OCI-LY3 (cell line): ENCODE results near the gene BCL2L12.

Experiments
- H2AFZ ChIP-seq: fragments of 200-600, 300-600 bp; shearing (Covaris generic); 2 replicates; pipeline ENCODE4 v1.6.0; 2014; ENCODE audit warnings: antibody characterized with exemption, low read depth, low read length
- H3K27ac ChIP-seq: fragments of 200-600, 300-600 bp; sonication (generic); 2 replicates; pipeline ENCODE4 v1.5.1; 2014; ENCODE audit warnings: mild to moderate bottlenecking, low read length, moderate library complexity, mixed read lengths
- H3K27me3 ChIP-seq: fragments of 200-600, 300-600 bp; sonication (generic); 2 replicates; pipeline ENCODE4 v1.6.1; 2014; ENCODE audit warnings: low read depth, low read length, mixed read lengths
- H3K36me3 ChIP-seq: fragments of 200-600, 300-600 bp; sonication (generic); replicated peaks from 2 replicates; pipeline ENCODE3; 2014; ENCODE audit warnings: low read depth, low read length, mixed read lengths
- H3K4me1 ChIP-seq: fragments of 300-600, 200-600 bp; sonication (generic); 2 replicates; pipeline ENCODE4 v1.6.1; 2014; ENCODE audit warnings: low read length, mixed read lengths
- H3K4me2 ChIP-seq: fragments of 200-600, 300-600 bp; sonication (generic); 2 replicates; pipeline ENCODE4 v1.6.1; 2014; ENCODE audit warnings: low read length, mixed read lengths
- H3K4me3 ChIP-seq: fragments of 300-600, 200-600 bp; sonication (generic); 2 replicates; pipeline ENCODE4 v1.5.1; 2014; ENCODE audit warnings: antibody characterized with exemption, mild to moderate bottlenecking, low read length, moderate library complexity
- H3K79me2 ChIP-seq: fragments of 300-600, 200-600 bp; shearing (Covaris generic); 2 replicates; pipeline ENCODE4 v1.6.1; 2014; ENCODE audit warnings: mild to moderate bottlenecking, low read length, mixed read lengths
- H3K9ac ChIP-seq: fragments of 300-600, 200-600 bp; shearing (Covaris generic); 2 replicates; pipeline ENCODE4 v1.6.0; 2014; ENCODE audit warnings: mild to moderate bottlenecking, low read length, moderate library complexity
- H3K9me3 ChIP-seq: fragments of 200-600, 300-600 bp; shearing (Covaris generic); 2 replicates; pipeline ENCODE4 v1.6.1; 2014; ENCODE audit warnings: low read length, mixed read lengths; ENCODE audit not compliant: insufficient read depth
- H4K20me1 ChIP-seq: fragments of 200-600, 300-600 bp; sonication (generic); 2 replicates; pipeline ENCODE4 v1.6.1; 2016; ENCODE audit warnings: low read length, mixed read lengths; ENCODE audit not compliant: insufficient read depth
- EZH2phosphoT487 ChIP-seq: fragments of 200-600 bp; shearing (Covaris generic); IDR thresholded peaks from 2 replicates; pipeline ENCODE4 v1.6.1; 2018; ENCODE audit warnings: antibody characterized with exemption, mixed run types, low read depth
- TF ChIP-seq, protein P1 (sequence below): fragments of 200-600, 300-600 bp; sonication (generic); IDR thresholded peaks from 2 replicates; pipeline ENCODE4 v1.5.1; 2014; ENCODE audit warnings: antibody characterized with exemption, low read length, low read depth

BCL2L12 gene

DNA sequence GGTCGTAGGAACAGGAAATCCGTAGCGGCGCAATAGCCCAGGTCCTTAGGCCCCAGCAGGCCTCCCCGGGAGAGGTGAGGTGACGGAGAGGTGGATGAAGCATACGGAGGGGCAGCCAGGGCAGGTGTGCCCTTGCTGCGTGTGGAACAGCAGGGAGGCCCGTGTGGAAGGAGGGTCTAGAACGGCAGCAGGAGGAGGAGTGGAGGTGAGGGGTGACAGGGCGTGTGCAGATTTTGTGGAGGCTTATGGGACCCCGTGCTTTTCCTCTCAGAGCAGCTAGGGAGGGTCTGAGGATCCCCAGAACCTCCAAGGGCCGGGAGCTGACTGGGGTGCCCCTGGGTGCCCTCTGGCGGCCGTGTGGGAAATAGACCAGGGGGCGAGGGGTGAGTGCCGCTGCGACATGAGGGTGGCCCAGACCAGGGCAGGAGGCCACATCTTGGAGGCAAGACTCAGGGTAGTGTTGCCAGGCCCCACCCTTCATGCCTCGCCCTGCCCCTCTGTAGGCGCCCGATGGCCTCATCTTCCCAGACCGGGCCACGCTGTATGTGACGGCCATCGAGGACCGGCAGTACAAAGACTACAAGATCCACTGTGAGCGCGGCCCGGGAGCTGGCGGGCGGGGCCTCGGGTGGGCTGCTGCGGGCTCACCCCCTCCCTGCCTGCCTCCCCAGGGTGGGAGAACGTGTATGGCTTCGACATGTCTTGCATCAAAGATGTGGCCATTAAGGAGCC, 18.7 kb downstream of the BCL2L12 start:
- H3K79me2 ChIP-seq, result peaks cover 63% of the 10 kb centered on the region
- H3K27me3 ChIP-seq, result no peaks in the 10 kb centered on the region
- no peak overlapping the region for H3K4me2 ChIP-seq
- peaks cover 52% of the 10 kb centered on the region for H3K4me1 ChIP-seq
- H3K9ac ChIP-seq, result no peak overlapping the region
- TF ChIP-seq, protein P1, sequence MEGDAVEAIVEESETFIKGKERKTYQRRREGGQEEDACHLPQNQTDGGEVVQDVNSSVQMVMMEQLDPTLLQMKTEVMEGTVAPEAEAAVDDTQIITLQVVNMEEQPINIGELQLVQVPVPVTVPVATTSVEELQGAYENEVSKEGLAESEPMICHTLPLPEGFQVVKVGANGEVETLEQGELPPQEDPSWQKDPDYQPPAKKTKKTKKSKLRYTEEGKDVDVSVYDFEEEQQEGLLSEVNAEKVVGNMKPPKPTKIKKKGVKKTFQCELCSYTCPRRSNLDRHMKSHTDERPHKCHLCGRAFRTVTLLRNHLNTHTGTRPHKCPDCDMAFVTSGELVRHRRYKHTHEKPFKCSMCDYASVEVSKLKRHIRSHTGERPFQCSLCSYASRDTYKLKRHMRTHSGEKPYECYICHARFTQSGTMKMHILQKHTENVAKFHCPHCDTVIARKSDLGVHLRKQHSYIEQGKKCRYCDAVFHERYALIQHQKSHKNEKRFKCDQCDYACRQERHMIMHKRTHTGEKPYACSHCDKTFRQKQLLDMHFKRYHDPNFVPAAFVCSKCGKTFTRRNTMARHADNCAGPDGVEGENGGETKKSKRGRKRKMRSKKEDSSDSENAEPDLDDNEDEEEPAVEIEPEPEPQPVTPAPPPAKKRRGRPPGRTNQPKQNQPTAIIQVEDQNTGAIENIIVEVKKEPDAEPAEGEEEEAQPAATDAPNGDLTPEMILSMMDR, result peak; percentile 64
- TF ChIP-seq EZH2phosphoT487, result no peak
- no peak overlapping the region for H2AFZ ChIP-seq
- H3K9me3 ChIP-seq, result no peaks in the 10 kb centered on the region
- H4K20me1 ChIP-seq, result peaks cover 87% of the 10 kb centered on the region
- H3K36me3 ChIP-seq, result peaks cover 81% of the 10 kb centered on the region
- no peak overlapping the region for H3K4me3 ChIP-seq
- no peak overlapping the region for H3K27ac ChIP-seq

DNA sequence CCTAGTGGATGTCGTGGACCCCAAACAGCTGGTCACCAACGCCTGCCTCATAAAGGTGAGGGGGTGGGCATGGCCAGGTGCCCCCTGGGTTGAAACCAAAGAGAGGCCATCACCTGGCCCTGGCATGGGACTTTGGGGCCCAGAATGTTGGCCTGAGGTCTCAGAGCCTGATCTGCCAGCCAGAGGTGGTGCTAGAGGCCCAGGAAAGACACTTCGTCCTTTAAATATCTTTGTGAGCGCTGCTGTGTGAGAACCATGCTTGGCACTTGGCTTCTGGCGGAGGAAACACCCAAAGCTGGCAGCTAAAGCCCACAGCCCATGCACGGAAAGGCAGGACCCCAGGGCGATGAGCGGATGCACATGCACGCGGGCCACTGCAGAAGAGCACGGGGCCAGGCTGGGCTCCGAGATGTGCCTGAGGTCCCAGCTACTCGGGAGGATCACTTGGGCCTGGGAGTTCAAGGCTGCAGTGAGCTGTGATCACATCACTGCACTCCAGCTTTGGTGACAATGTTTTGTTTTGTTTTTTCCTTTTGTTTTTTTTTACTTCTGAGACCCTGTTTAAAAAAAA, 19.3 kb downstream of the BCL2L12 start:
- Histone ChIP-seq H3K4me2 (no peak overlapping the region), H3K9me3 (no peaks in the 10 kb centered on the region), H3K36me3 (peaks cover 83% of the 10 kb centered on the region), H2AFZ (no peak overlapping the region), H3K79me2 (peaks cover 57% of the 10 kb centered on the region), H3K9ac (no peak overlapping the region), H3K27ac (no peak overlapping the region), H3K27me3 (no peaks in the 10 kb centered on the region), H3K4me3 (no peak overlapping the region), H3K4me1 (peaks cover 45% of the 10 kb centered on the region), H4K20me1 (peaks cover 84% of the 10 kb centered on the region)
- no peak for TF ChIP-seq EZH2phosphoT487
- TF ChIP-seq, protein P1, result no peak

DNA sequence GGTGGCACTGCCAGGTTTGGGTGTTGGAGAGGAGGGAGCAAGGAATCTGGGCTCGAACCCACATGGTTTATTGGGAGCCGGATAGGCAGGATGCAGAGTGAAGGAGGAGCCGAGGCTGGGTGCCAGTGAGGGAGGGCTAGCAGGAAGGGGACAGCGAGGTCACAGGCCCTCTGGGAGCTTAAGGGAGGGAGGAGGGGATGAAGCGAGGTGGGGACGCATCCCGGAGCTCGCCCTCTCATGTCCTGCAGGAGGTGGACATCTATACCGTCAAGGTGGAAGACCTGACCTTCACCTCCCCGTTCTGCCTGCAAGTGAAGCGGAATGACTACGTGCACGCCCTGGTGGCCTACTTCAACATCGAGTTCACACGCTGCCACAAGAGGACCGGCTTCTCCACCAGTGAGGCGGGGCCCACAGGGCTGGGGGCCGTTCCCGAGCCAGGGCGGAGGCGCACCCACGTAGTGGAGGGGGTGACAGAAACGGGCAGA, 20.2 kb downstream of the BCL2L12 start:
- Histone ChIP-seq H2AFZ (no peak overlapping the region), H3K4me1 (peaks cover 38% of the 10 kb centered on the region), H3K27me3 (no peaks in the 10 kb centered on the region), H3K9ac (no peak overlapping the region), H3K36me3 (peaks cover 88% of the 10 kb centered on the region), H3K9me3 (no peaks in the 10 kb centered on the region), H3K79me2 (peaks cover 48% of the 10 kb centered on the region), H4K20me1 (peaks cover 80% of the 10 kb centered on the region), H3K4me2 (no peak overlapping the region), H3K27ac (no peak overlapping the region), H3K4me3 (no peak overlapping the region)
- TF ChIP-seq, protein P1, result no peak
- no peak for TF ChIP-seq EZH2phosphoT487

DNA sequence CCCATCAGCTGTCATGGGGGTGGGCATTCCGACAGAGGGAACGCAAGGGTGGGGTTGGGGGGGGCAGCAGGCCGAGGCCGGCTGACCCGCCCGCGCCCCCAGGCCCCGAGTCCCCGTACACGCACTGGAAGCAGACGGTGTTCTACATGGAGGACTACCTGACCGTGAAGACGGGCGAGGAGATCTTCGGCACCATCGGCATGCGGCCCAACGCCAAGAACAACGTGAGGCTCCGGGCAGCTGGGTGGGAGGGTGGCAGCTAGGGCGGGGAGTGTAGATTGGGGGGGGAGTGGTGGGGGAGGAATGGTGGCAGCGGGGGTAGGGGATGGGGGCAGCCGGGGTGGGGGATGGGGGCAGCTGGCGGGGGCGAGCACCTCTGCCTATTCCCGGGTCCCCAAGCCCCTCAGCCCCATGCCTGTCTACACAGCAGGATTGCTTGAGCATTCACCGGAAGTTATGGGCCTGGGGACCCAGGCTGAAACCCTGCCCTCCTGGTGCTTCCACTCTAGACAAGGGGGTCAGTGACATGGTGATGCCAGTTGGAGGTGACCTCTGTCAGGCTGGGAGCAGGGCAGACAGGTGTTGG, 20.9 kb downstream of the BCL2L12 start:
- peaks cover 75% of the 10 kb centered on the region for H4K20me1 ChIP-seq
- H3K4me3 ChIP-seq, result no peak overlapping the region
- no peaks in the 10 kb centered on the region for H3K9me3 ChIP-seq
- peaks cover 85% of the 10 kb centered on the region for H3K36me3 ChIP-seq
- H3K79me2 ChIP-seq, result peaks cover 42% of the 10 kb centered on the region
- TF ChIP-seq, protein P1, result no peak
- no peak for TF ChIP-seq EZH2phosphoT487
- no peaks in the 10 kb centered on the region for H3K27me3 ChIP-seq
- H3K4me2 ChIP-seq, result no peak overlapping the region
- H2AFZ ChIP-seq, result no peak overlapping the region
- no peak overlapping the region for H3K9ac ChIP-seq
- peaks cover 32% of the 10 kb centered on the region for H3K4me1 ChIP-seq
- no peak overlapping the region for H3K27ac ChIP-seq
